GM12891 (cell line): Measurements from ENCODE around the gene SREBF2.

ENCODE experiments used
- DNase-seq: peaks from one replicate; pipeline ENCODE4 v3.0.0; 2011; ENCODE audit warnings: low spot score; ENCODE audit not compliant: insufficient read length
- FAIRE-seq: peaks from 2 replicates; lab custom pipeline; 2011; peaks lifted over from hg19 to GRCh38; lab: Jason Lieb, UNC
- PAX5 ChIP-seq: IDR thresholded peaks from 2 replicates; pipeline ENCODE4 v1.6.1; 2011; ENCODE audit warnings: low read length, moderate library complexity, mild to moderate bottlenecking; ENCODE audit not compliant: insufficient read depth, severe bottlenecking
- POLR2A ChIP-seq: IDR thresholded peaks from 2 replicates; pipeline ENCODE4 v1.6.1; 2011; ENCODE audit warnings: low read depth, low read length, control low read depth
- POLR2AphosphoS5 ChIP-seq: IDR thresholded peaks from 2 replicates; pipeline ENCODE4 v1.6.1; 2011; ENCODE audit warnings: low read depth, low read length, control low read depth
- POU2F2 ChIP-seq: IDR thresholded peaks from 2 replicates; pipeline ENCODE4 v1.6.1; 2011; ENCODE audit warnings: low read depth, mild to moderate bottlenecking, control low read depth, low read length, moderate library complexity
- SPI1 ChIP-seq: IDR thresholded peaks from 2 replicates; pipeline ENCODE4 v1.6.1; 2011; ENCODE audit warnings: low read depth, low read length, control low read depth
- TAF1 ChIP-seq: IDR thresholded peaks from 2 replicates; pipeline ENCODE4 v1.6.1; 2011; ENCODE audit warnings: low read depth, low read length, control low read depth

Gene SREBF2

GRCh38 chr22:41928593-41929417, 95.9 kb downstream of the SREBF2 start:
- DNase-seq: no peak
- TF ChIP-seq POLR2A (no peak), SPI1 (peak; percentile 57)
- peak; percentile 91 for FAIRE-seq

- TF ChIP-seq POLR2AphosphoS5: no peak
- TF ChIP-seq POU2F2: no peak
- no peak for TF ChIP-seq TAF1
- TF ChIP-seq PAX5: no peak
- no peak for TF ChIP-seq POLR2A
- no peak for TF ChIP-seq SPI1
- no peak for FAIRE-seq
- DNase-seq: no peak
Measured at GRCh38 chr22:41929418-41929810, 96.5 kb downstream of the SREBF2 start.

GRCh38 chr22:41931701-41932269, 98.9 kb downstream of the SREBF2 start:
- TF ChIP-seq POU2F2 (0 out of 2 replicates have a peak, but pooled peaks have one; percentile 13), POLR2AphosphoS5 (no peak)
- peak; percentile 88 for FAIRE-seq
- no peak for DNase-seq

GRCh38 chr22:41932353-41932752, 99.4 kb downstream of the SREBF2 start:
- TF ChIP-seq POU2F2 (no peak), POLR2AphosphoS5 (no peak), PAX5 (no peak), SPI1 (no peak), TAF1 (no peak), POLR2A (no peak)
- DNase-seq: no peak
- no peak for FAIRE-seq

GRCh38 chr22:41933411-41934177, 100.7 kb downstream of the SREBF2 start:
- TF ChIP-seq PAX5 (no peak), SPI1 (peak; percentile 66)
- FAIRE-seq (peak; percentile 84), DNase-seq (no peak)

GRCh38 chr22:41934284-41935014, 101.5 kb downstream of the SREBF2 start:
- peak; percentile 75 for FAIRE-seq

GRCh38 chr22:41935015-41935351, 102.1 kb downstream of the SREBF2 start:
- DNase-seq (no peak), FAIRE-seq (no peak)
- TF ChIP-seq POLR2A: no peak
- no peak for TF ChIP-seq PAX5
- no peak for TF ChIP-seq POU2F2
- TF ChIP-seq SPI1: no peak
- TF ChIP-seq TAF1: no peak
- TF ChIP-seq POLR2AphosphoS5: no peak

More at GRCh38 chr22:41934284-41935014, 101.5 kb downstream of the SREBF2 start:
- TF ChIP-seq PAX5 (no peak), POLR2AphosphoS5 (no peak), SPI1 (no peak), POLR2A (no peak)
- no peak for DNase-seq

GRCh38 chr22:41935509-41935908, 102.6 kb downstream of the SREBF2 start:
- no peak for DNase-seq
- FAIRE-seq: peak; percentile 28
- TF ChIP-seq SPI1: no peak
- TF ChIP-seq POLR2A: no peak
- no peak for TF ChIP-seq POLR2AphosphoS5
- no peak for TF ChIP-seq TAF1
- TF ChIP-seq PAX5: no peak
- no peak for TF ChIP-seq POU2F2

- no peak for DNase-seq
- FAIRE-seq: no peak
- TF ChIP-seq SPI1 (no peak), PAX5 (no peak), POU2F2 (no peak)
Measured at GRCh38 chr22:41936894-41937169, 103.9 kb downstream of the SREBF2 start.
